Prostate gland (tissue), 2 donors: Measurements from ENCODE around the gene TRRAP. TPM values are rescaled to one million over a fixed set of nuclear protein-coding genes. Genes with fewer than 3 reads are reported as not detected.
A peak's percentile ranks its signal among the peaks of the same experiment; 100 is the strongest.

Source experiments
- DNase-seq: peaks from one replicate; pipeline ENCODE4 v3.0.0-alpha.2; 2019; ENCODE audit warnings: low spot score
- H3K27ac ChIP-seq, 2 donors: fragments of 200-600 bp; sonication (generic); 2 replicates each; pipeline ENCODE4 v1.5.1; 2017 to 2019
- H3K27me3 ChIP-seq: fragments of 200-600 bp; sonication (generic); replicated peaks from 2 replicates; pipeline ENCODE4 v1.5.1; 2019; ENCODE audit not compliant: insufficient read depth
- H3K36me3 ChIP-seq, 2 donors: fragments of 200-600 bp; sonication (generic); 1 replicate in 1 of 2; 2 replicates in 1 of 2; pipeline versions ENCODE4 v1.5.1 to v1.8.1; 2017 to 2019
- H3K4me1 ChIP-seq: fragments of 200-600 bp; sonication (generic); replicated peaks from 2 replicates; pipeline ENCODE4 v1.5.1; 2019
- H3K4me3 ChIP-seq, 2 donors: fragments of 200-600 bp; sonication (generic); 2 replicates each; pipeline ENCODE4 v1.5.1; 2017 to 2019
- H3K9me3 ChIP-seq: fragments of 200-600 bp; sonication (generic); 2 replicates; pipeline ENCODE4 v1.5.1; 2017
- CTCF ChIP-seq, 4 experiments: fragments of 200-600 bp in 2 of 4; fragments of 450-650 bp in 2 of 4; sonication (generic) in 2 of 4; IDR thresholded peaks; 1 replicate in 3 of 4; 2 replicates in 1 of 4; pipeline ENCODE4 v1.5.1; 2016 to 2019; ENCODE audit warnings: antibody characterized with exemption in 4 of 4, mild to moderate bottlenecking in 2 of 4, moderate library complexity in 2 of 4
- POLR2A ChIP-seq: fragments of 450-650 bp; IDR thresholded peaks from one replicate; pipeline ENCODE4 v1.6.1; 2016; ENCODE audit warnings: antibody characterized with exemption, mild to moderate bottlenecking
- POLR2AphosphoS5 ChIP-seq: sonication (generic); formaldehyde crosslinking; IDR thresholded peaks from one replicate; pipeline ENCODE4 v1.6.1; 2017; ENCODE audit warnings: antibody characterized with exemption
- WGBS: methylation state at CpG from one replicate; pipeline ENCODE4 v1.1.5; 2018; 5-methylcytosine and 5-hydroxymethylcytosine counted together
- intact Hi-C: fragments of 100-400 bp; cut with DNase I; formaldehyde crosslinking; loops from one replicate; pipeline ENCODE4 v1.14.2; 2022
- total RNA-seq, 2 donors: library from RNA; depleted of rRNA; stranded (reverse); fragments of >200 nt; gene quantifications; one replicate each; pipeline ENCODE4 v1.1.0, GENCODE V29; 2016

Gene TRRAP
- total RNA-seq, 2 donors from 2014 or later = 38.3 to 87.4 TPM

- H3K27me3 ChIP-seq = no peaks in the 10 kb centered on the region
- H3K27ac ChIP-seq = no peak overlapping the region
- H3K4me3 ChIP-seq = no peak overlapping the region
- 86% methylated on average over 8 of the region's 8 CpGs for WGBS
- peaks cover 0 to 30% of the 10 kb centered on the region in 2 donors for H3K36me3 ChIP-seq
- intact Hi-C loops = no loop called here
- H3K9me3 ChIP-seq = no peaks in the 10 kb centered on the region
- no peak for TF ChIP-seq POLR2AphosphoS5
- TF ChIP-seq CTCF (IDR thresholded peaks at IDR 0.05) = no peak
- TF ChIP-seq POLR2A = no peak
- DNase-seq = no peak
- no peaks in the 10 kb centered on the region for H3K4me1 ChIP-seq
Measured at GRCh38 chr7:98982686-98983085, 104.4 kb downstream of the TRRAP start.

- no peaks in the 10 kb centered on the region for H3K9me3 ChIP-seq
- H3K4me3 ChIP-seq = no peak overlapping the region
- H3K4me1 ChIP-seq = no peaks in the 10 kb centered on the region
- TF ChIP-seq POLR2A (no peak), CTCF (IDR thresholded peaks at IDR 0.05) (no peak), POLR2AphosphoS5 (no peak)
- intact Hi-C loops = no loop called here
- H3K27ac ChIP-seq = no peak overlapping the region
- DNase-seq = no peak
- no peaks in the 10 kb centered on the region for H3K27me3 ChIP-seq
- H3K36me3 ChIP-seq = peaks cover 3 to 32% of the 10 kb centered on the region in 2 donors
- WGBS = 83% methylated on average over 11 of the region's 11 CpGs
Measured at GRCh38 chr7:98984126-98984525, 105.8 kb downstream of the TRRAP start.

GRCh38 chr7:98985406-98985805 lies 107.1 kb downstream of the TRRAP start:
- no peak overlapping the region for H3K4me3 ChIP-seq
- H3K36me3 ChIP-seq = peaks cover 9 to 40% of the 10 kb centered on the region in 2 donors
- intact Hi-C loops = no loop called here
- TF ChIP-seq CTCF (IDR thresholded peaks at IDR 0.05) (no peak), POLR2AphosphoS5 (no peak), POLR2A (no peak)
- WGBS = 65% methylated on average over 4 of the region's 4 CpGs
- no peak overlapping the region for H3K27ac ChIP-seq
- DNase-seq = no peak
- H3K9me3 ChIP-seq = no peaks in the 10 kb centered on the region
- no peaks in the 10 kb centered on the region for H3K27me3 ChIP-seq
- H3K4me1 ChIP-seq = no peaks in the 10 kb centered on the region

GRCh38 chr7:98985945-98986344 lies 107.6 kb downstream of the TRRAP start:
- Histone ChIP-seq H3K4me3 (no peak overlapping the region), H3K36me3 (peaks cover 9 to 38% of the 10 kb centered on the region in 2 donors), H3K27ac (no peak overlapping the region), H3K27me3 (no peaks in the 10 kb centered on the region), H3K4me1 (no peaks in the 10 kb centered on the region), H3K9me3 (no peaks in the 10 kb centered on the region)
- intact Hi-C loops = no loop called here
- TF ChIP-seq POLR2AphosphoS5 = peak; percentile 61
- no peak for TF ChIP-seq CTCF (IDR thresholded peaks at IDR 0.05)
- DNase-seq = no peak

- peaks cover 17 to 26% of the 10 kb centered on the region in 2 donors for H3K36me3 ChIP-seq
- H3K4me3 ChIP-seq = no peak overlapping the region
- intact Hi-C loops = no loop called here
- DNase-seq = no peak
- H3K4me1 ChIP-seq = no peaks in the 10 kb centered on the region
- H3K9me3 ChIP-seq = no peaks in the 10 kb centered on the region
- no peak overlapping the region for H3K27ac ChIP-seq
- H3K27me3 ChIP-seq = no peaks in the 10 kb centered on the region
- TF ChIP-seq POLR2AphosphoS5 = no peak
- TF ChIP-seq CTCF (IDR thresholded peaks at IDR 0.05) = no peak
- no peak for TF ChIP-seq POLR2A
- WGBS = 94% methylated on average over 15 of the region's 15 CpGs
Measured at GRCh38 chr7:98988641-98989040, 110.3 kb downstream of the TRRAP start.
